IPS-NIHi7 (cell line): Measurements from ENCODE around the gene ZNF793.

Source experiments
- DNase-seq: peaks from one replicate; pipeline ENCODE4 v3.0.0; 2012; ENCODE audit warnings: mixed read lengths; ENCODE audit errors: extremely low spot score

The ZNF793 gene

DNA sequence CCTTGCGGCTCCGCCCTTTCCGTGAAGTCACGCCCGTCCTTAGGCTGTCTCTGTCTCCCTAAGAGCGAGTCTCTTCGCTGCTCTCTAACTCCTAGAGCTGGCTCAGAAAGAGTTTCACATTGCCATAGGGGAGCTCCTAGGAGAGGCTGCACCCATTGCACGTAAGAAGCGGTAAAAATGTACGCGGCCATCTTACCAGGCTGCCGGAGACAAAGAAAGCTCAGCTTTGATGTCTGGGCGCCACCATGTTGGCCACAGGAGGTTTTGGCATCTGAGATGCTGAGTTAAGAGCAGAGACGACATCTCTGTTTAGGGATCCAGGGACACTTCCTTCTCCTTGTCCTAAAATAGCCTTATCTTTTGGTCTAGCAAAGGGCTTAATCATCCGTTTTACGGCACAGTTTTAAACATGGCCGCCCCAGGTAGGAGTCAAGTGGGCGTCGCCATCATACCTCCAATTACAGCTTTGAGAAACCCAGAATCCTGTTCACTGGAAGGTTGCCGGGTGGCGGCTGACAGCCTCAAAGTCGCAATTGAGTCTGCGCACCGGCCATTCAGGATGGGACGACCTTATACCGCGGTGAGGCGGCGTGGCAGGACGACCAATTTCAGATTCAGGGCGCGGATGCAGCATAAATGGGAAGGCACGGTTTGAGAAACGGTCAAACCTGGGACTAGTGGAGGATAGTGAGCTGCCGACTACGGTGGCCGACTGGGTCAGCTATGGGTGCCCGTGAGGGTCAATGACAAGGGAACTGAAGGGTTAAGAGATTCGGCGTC lies at the start of gene ZNF793:
TSS of gene ZNF793 (plus strand) at position 553 of the 780 bp plus-strand sequence. CDS start 16,501 bp downstream, outside the sequence.
- DNase-seq: peak; percentile 90

GRCh38 chr19:37466277-37466797 lies 40.4 kb upstream of the ZNF793 start:
- peak; percentile 7 for DNase-seq

GRCh38 chr19:37466798-37467607 lies 39.7 kb upstream of the ZNF793 start, which contains the start of gene ZNF569:
Gene ZNF569 (minus strand): TSS chr19:37467444. CDS start chr19:37444921, 22,523 bp downstream.
- peak; percentile 86 for DNase-seq

GRCh38 chr19:37467608-37468090 lies 39.1 kb upstream of the ZNF793 start:
- no peak for DNase-seq

DNA sequence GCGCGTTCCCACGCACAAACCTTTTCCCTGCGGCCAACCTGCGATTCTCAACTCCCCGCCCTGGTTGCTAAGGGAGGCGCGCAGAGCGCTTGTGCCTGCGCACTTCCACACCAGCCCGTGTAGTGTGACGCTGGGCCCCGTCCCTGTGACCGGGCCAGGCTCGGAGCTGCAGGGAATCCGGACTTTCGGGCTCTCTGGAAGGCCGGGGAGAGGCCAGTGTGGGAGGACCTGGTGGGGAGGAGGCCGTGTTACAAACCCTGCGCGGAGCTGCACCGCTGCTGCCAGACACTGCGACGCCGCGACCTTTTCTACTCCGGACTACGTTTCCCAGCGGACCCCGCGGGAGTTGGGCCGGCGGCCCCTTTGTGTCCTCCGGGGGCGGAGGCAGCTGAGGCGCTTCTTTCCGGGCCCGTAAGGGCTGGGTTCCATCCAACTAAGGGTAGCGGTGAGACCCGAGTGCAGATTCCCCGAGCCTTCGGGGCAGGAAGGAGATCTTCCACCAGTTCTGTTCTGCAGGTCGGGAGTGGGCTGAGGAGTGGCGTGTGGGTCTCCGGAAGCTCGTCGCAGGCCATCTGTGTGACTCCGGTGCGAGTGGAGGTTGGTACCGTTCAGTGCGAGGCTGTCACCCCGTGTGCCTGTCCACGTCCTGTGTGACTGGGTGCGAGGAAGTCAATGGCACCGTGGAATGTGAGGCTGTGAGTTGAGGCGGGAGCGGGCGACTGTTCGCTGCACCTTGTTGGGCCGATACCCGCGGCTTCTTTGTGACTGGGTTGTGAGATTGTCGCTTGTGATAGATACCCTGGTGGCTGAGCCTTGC lies 37.6 kb upstream of the ZNF793 start, which contains the start of gene ZNF570:
TSS of gene ZNF570 (plus strand) at position 396 of the 817 bp plus-strand sequence. CDS start 999 bp downstream, outside the sequence.
- peak; percentile 86 for DNase-seq

DNA sequence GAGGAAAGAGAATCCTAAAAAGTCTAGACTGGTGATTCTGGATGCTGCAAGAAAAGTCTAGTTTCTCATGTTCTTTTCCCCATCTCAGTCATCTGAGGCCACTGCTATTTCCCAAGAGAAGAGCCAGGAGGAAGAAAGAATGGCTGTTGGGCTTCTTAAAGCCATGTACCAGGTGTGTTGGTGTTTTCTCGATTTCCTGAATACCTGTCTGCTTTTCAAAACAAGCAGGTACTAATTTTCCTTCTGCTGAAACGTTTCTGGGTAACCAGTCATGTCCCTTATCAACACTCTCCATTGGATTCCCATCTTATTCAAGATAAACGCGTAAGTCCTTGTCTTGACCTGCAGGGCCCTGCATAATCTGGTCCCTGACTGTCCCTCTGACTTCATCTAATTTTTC lies 36.5 kb upstream of the ZNF793 start:
- DNase-seq: no peak

DNA sequence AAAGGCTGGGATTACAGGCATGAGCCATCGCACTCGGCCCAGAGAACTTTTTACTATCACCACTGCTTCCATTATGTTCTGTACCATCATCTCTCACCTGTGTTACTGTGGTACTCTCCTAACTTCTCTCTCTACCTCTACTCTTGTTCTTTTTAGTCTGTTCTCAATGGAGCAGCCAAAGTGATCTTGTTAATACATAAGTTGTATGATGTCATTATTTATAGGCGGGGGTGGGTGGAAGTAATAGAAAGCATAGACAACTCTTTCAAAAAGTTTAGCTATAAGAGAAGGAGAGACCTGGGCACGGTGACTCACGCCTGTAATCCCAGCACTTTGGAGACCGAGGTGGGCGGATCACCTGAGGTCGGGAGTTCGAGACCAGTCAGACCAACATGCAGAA lies 34.6 kb upstream of the ZNF793 start:
- no peak for DNase-seq

- DNase-seq: no peak
Observed at GRCh38 chr19:37484406-37485168, 22.2 kb upstream of the ZNF793 start.

- DNase-seq: no peak
Observed at GRCh38 chr19:37492213-37492612, 14.5 kb upstream of the ZNF793 start.

- DNase-seq: no peak
Observed at GRCh38 chr19:37505958-37506386, 767 bp upstream of the ZNF793 start.

GRCh38 chr19:37507167-37507464 lies 377 bp downstream of the ZNF793 start:
- DNase-seq: no peak

DNA sequence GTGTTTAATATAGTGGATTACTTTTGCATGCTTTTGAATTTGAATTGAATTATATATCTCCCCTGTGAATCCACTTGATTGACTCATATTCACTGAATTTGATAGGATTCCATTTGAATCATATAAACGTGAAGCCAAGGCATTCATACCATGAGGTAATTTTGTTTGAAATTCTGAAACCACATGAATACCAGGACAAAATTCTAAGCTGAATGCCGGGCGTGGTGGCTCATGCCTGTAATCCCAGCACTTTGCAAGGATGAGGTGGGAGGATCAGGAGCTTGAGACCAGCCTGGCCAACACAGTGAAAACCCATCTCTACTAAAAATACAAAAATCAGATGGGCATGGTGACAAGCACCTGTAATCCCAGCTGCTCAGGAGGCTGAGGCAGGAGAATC lies 4.4 kb downstream of the ZNF793 start:
- DNase-seq: no peak

GRCh38 chr19:37511821-37512220 lies 5.1 kb downstream of the ZNF793 start:
- DNase-seq: no peak

GRCh38 chr19:37513397-37513796 lies 6.7 kb downstream of the ZNF793 start:
- no peak for DNase-seq

GRCh38 chr19:37519890-37520289 lies 13.2 kb downstream of the ZNF793 start:
- DNase-seq: peak; percentile 22

DNA sequence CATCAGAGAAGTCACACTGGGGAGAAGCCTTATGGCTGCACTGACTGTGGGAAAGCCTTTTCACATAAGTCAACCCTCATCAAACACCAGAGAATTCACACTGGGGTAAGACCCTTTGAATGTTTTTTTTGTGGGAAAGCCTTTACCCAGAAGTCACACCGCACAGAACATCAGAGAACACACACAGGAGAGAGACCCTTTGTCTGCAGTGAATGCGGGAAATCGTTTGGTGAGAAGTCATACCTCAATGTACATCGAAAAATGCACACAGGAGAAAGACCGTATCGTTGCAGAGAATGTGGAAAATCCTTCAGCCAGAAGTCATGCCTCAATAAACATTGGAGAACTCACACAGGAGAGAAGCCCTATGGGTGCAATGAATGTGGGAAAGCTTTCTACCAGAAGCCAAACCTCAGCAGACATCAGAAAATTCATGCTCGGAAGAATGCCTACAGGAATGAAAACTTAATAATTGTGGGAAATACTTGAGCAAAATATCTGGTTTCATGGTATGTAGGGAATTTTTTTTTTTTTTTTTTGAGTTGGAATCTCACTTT lies 30.7 kb downstream of the ZNF793 start:
- no peak for DNase-seq

GRCh38 chr19:37551129-37551993 lies 44.6 kb downstream of the ZNF793 start:
- DNase-seq: peak; percentile 71

- no peak for DNase-seq
Observed at GRCh38 chr19:37563518-37563917, 56.8 kb downstream of the ZNF793 start.

- DNase-seq: no peak
Observed at GRCh38 chr19:37564624-37565369, 58.1 kb downstream of the ZNF793 start.
